GM23338 (cell line): ENCODE measurements around the gene EDA. TPM values are rescaled to one million over a fixed set of nuclear protein-coding genes. Genes with fewer than 3 reads are reported as not detected.

ENCODE experiments used
- ATAC-seq: fragments of 200-7000 bp; cut with Tn5 transposase; 3 replicates; pipeline ENCODE4 v1.9.1; 2020
- DNase-seq: peaks from one replicate; pipeline ENCODE4 v3.0.0-alpha.2; 2015; ENCODE audit warnings: low spot score
- H2AFZ ChIP-seq: fragments of 200-600 bp; sonication (generic); 2 replicates; pipeline ENCODE4 v1.8.0; 2016; ENCODE audit warnings: antibody characterized with exemption, mild to moderate bottlenecking, moderate library complexity
- H3F3A ChIP-seq: fragments of 200-600 bp; sonication (generic); replicated peaks from 2 replicates; pipeline ENCODE4 v1.8.0; 2017; ENCODE audit warnings: antibody characterized with exemption, mixed run types, low read depth
- H3K27ac ChIP-seq: fragments of 200-600 bp; sonication (generic); 2 replicates; pipeline ENCODE4 v1.6.1; 2016; ENCODE audit warnings: low read depth
- H3K27me3 ChIP-seq: fragments of 200-600 bp; sonication (generic); 2 replicates; pipeline ENCODE4 v1.8.0; 2016; ENCODE audit warnings: mild to moderate bottlenecking, mixed run types, moderate library complexity; ENCODE audit not compliant: insufficient read depth
- H3K36me3 ChIP-seq: fragments of 200-600 bp; sonication (generic); 2 replicates; pipeline ENCODE4 v1.8.0; 2016; ENCODE audit warnings: mild to moderate bottlenecking; ENCODE audit not compliant: insufficient read depth
- H3K4me1 ChIP-seq: fragments of 200-600 bp; sonication (generic); 2 replicates; pipeline ENCODE4 v1.8.0; 2016; ENCODE audit warnings: mild to moderate bottlenecking, moderate library complexity; ENCODE audit not compliant: insufficient read depth
- H3K4me2 ChIP-seq: fragments of 200-600 bp; sonication (generic); 2 replicates; pipeline ENCODE4 v1.7.1; 2017; ENCODE audit warnings: mixed run types
- H3K4me3 ChIP-seq: fragments of 200-600 bp; sonication (generic); 2 replicates; pipeline ENCODE4 v1.6.1; 2016; ENCODE audit warnings: mixed run types
- H3K79me2 ChIP-seq: fragments of 200-600 bp; sonication (generic); replicated peaks from 2 replicates; pipeline ENCODE4 v1.8.0; 2017; ENCODE audit warnings: mild to moderate bottlenecking; ENCODE audit not compliant: insufficient read depth
- H3K9me2 ChIP-seq: fragments of 200-600 bp; sonication (generic); 2 replicates; pipeline ENCODE4 v1.8.0; 2017; ENCODE audit not compliant: insufficient read depth
- H4K20me1 ChIP-seq: fragments of 200-600 bp; sonication (generic); replicated peaks from 2 replicates; pipeline ENCODE4 v1.8.0; 2017; ENCODE audit warnings: mild to moderate bottlenecking; ENCODE audit not compliant: insufficient read depth
- H3K27ac Mint-ChIP-seq: 2 replicates; pipeline ENCODE4 v1.8.0; 2020; ENCODE audit warnings: inconsistent platforms, mild to moderate bottlenecking, moderate library complexity, mixed read lengths
- H3K27me3 Mint-ChIP-seq: 3 replicates; pipeline ENCODE4 v1.8.0; 2022; ENCODE audit warnings: low read depth, mild to moderate bottlenecking, moderate library complexity, mixed read lengths, inconsistent platforms; ENCODE audit not compliant: insufficient read depth, poor library complexity
- H3K36me3 Mint-ChIP-seq: 3 replicates; pipeline ENCODE4 v1.8.0; 2021; ENCODE audit warnings: low read depth, mild to moderate bottlenecking, inconsistent platforms, moderate library complexity, mixed read lengths
- H3K4me1 Mint-ChIP-seq: 3 replicates; pipeline ENCODE4 v1.8.0; 2020; ENCODE audit warnings: mild to moderate bottlenecking, inconsistent platforms, mixed read lengths
- H3K4me3 Mint-ChIP-seq: 3 replicates; pipeline ENCODE4 v1.8.0; 2021; ENCODE audit warnings: moderate library complexity, mild to moderate bottlenecking, inconsistent platforms, mixed read lengths
- H3K9me3 Mint-ChIP-seq: 3 replicates; pipeline ENCODE4 v1.8.0; 2020; ENCODE audit warnings: moderate library complexity, mild to moderate bottlenecking, inconsistent platforms, mixed read lengths
- CREB1 ChIP-seq: fragments of 250-450 bp; sonication (Bioruptor Pico); IDR thresholded peaks from 2 replicates; pipeline ENCODE4 v1.5.0; 2020; ENCODE audit warnings: low read depth, mild to moderate bottlenecking, moderate library complexity
- CTCF ChIP-seq, 2 experiments: fragments of 200-600 bp in 1 of 2; sonication (generic) in 1 of 2; conservative IDR thresholded peaks; 2 replicates each; pipeline versions ENCODE4 v1.5.1 to v1.6.1; 2016 to 2017; ENCODE audit warnings: antibody characterized with exemption in 2 of 2, low read depth in 2 of 2, mild to moderate bottlenecking in 2 of 2, moderate library complexity in 1 of 2
- ETS1 ChIP-seq: IDR thresholded peaks from 2 replicates; pipeline ENCODE4 v1.6.1; 2016; ENCODE audit warnings: antibody characterized with exemption
- EZH2phosphoT487 ChIP-seq: fragments of 200-600 bp; sonication (generic); IDR thresholded peaks from one replicate; pipeline ENCODE4 v1.8.1; 2018; ENCODE audit warnings: antibody characterized with exemption; ENCODE audit not compliant: unreplicated experiment
- JUNB ChIP-seq: IDR thresholded peaks from one replicate; pipeline ENCODE4 v1.6.1; 2016; ENCODE audit warnings: antibody characterized with exemption; ENCODE audit not compliant: unreplicated experiment
- POLR2AphosphoS5 ChIP-seq: IDR thresholded peaks from 2 replicates; pipeline ENCODE4 v1.6.1; 2016; ENCODE audit warnings: antibody characterized with exemption, low read depth
- REST ChIP-seq: IDR thresholded peaks from one replicate; pipeline ENCODE4 v1.6.1; 2018; ENCODE audit warnings: antibody characterized with exemption; ENCODE audit not compliant: unreplicated experiment
- STAT1 ChIP-seq: IDR thresholded peaks from one replicate; pipeline ENCODE4 v1.6.1; 2016; ENCODE audit warnings: antibody characterized with exemption; ENCODE audit not compliant: unreplicated experiment
- ZNF114 ChIP-seq: fragments of 250-450 bp; sonication (Bioruptor Pico); IDR thresholded peaks from 2 replicates; pipeline ENCODE4 v1.5.0; 2020; ENCODE audit warnings: mild to moderate bottlenecking, moderate library complexity
- ZNF331 ChIP-seq: fragments of 250-450 bp; sonication (Bioruptor Pico); IDR thresholded peaks from 2 replicates; pipeline ENCODE4 v1.5.0; 2020; ENCODE audit warnings: low read depth, mild to moderate bottlenecking, moderate library complexity
- ZNF462 ChIP-seq: fragments of 250-450 bp; sonication (Bioruptor Pico); IDR thresholded peaks from 2 replicates; pipeline ENCODE4 v1.5.0; 2020; ENCODE audit warnings: mild to moderate bottlenecking, moderate library complexity
- polyA plus RNA-seq: library from polyadenylated mRNA; unstranded; fragments of >200 nt; fragmentation: Nextera tagmentation; extraction: Ambion mirVana; gene quantifications from 2 replicates; pipeline ENCODE4 v1.2.1, GENCODE V29; 2016
- total RNA-seq: library from RNA; depleted of rRNA; stranded (reverse); fragments of >200 nt; shearing (Covaris generic); gene quantifications from 2 replicates; pipeline ENCODE4 v1.2.3, GENCODE V29; 2014

The EDA gene
- total and polyA plus RNA-seq, 2 experiments from 2014 or later = 6.6 to 19.6 TPM

- H3F3A ChIP-seq = no peaks in the 10 kb centered on the region
- TF ChIP-seq ZNF462 (CRISPR knock-in tag) (no peak), CTCF (conservative IDR thresholded peaks at IDR 0.05; ENCODE audit: low read depth in 2 of 2) (no peak), STAT1 (no peak), ZNF331 (CRISPR knock-in tag) (no peak), REST (no peak), POLR2AphosphoS5 (no peak), ZNF114 (CRISPR knock-in tag) (no peak), CREB1 (CRISPR knock-in tag) (no peak), ETS1 (no peak), EZH2phosphoT487 (no peak), JUNB (no peak)
- no peaks in the 10 kb centered on the region for H3K36me3 ChIP-seq
- no peak overlapping the region for H2AFZ ChIP-seq
- no peaks in the 10 kb centered on the region for H3K9me2 ChIP-seq
- H3K4me1 Mint-ChIP-seq = peaks cover 13% of the 10 kb centered on the region
- no peaks in the 10 kb centered on the region for H3K27me3 ChIP-seq
- H3K9me3 Mint-ChIP-seq = peaks cover 10% of the 10 kb centered on the region; the same call in 2 of the 3 replicates
- H3K36me3 Mint-ChIP-seq = peaks cover 21% of the 10 kb centered on the region
- H4K20me1 ChIP-seq = no peaks in the 10 kb centered on the region
- no peak overlapping the region for H3K27ac Mint-ChIP-seq
- no peak overlapping the region for H3K4me3 Mint-ChIP-seq
- H3K4me2 ChIP-seq = no peak overlapping the region
- H3K4me1 ChIP-seq = no peaks in the 10 kb centered on the region
- no peaks in the 10 kb centered on the region for H3K27me3 Mint-ChIP-seq
- H3K27ac ChIP-seq = no peak overlapping the region
- no peak for DNase-seq
- H3K4me3 ChIP-seq = no peak overlapping the region
- ATAC-seq = no peak
- peaks cover 7% of the 10 kb centered on the region; the same call in 1 of the 2 replicates for H3K79me2 ChIP-seq
Measured at GRCh38 chrX:69627744-69628143, 11.8 kb downstream of the EDA start.
